GM12878 (cell line): ENCODE results near the gene CD38. TPM values are rescaled to one million over a fixed set of nuclear protein-coding genes. Genes with fewer than 3 reads are reported as not detected.

Source experiments
- BCL11A ChIP-seq: IDR thresholded peaks from 2 replicates; pipeline ENCODE4 v1.6.1; 2011; ENCODE audit warnings: low read depth, low read length
- BCL3 ChIP-seq: IDR thresholded peaks from 2 replicates; pipeline ENCODE4 v1.6.1; 2011; ENCODE audit warnings: borderline replicate concordance, low read depth, mild to moderate bottlenecking, moderate library complexity, low read length; ENCODE audit not compliant: insufficient read depth, poor library complexity, severe bottlenecking
- E2F4 ChIP-seq: IDR thresholded peaks from 2 replicates; pipeline ENCODE4 v1.6.1; 2012; ENCODE audit warnings: low read depth, low read length, improper control_type of control experiment
- IRF3 ChIP-seq: fragments of 450-650 bp; IDR thresholded peaks from 2 replicates; pipeline ENCODE4 v1.6.1; 2014; ENCODE audit warnings: mild to moderate bottlenecking
- IRF5 ChIP-seq: fragments of 450-650 bp; IDR thresholded peaks from 2 replicates; pipeline ENCODE4 v1.6.1; 2017; ENCODE audit warnings: borderline replicate concordance
- MEF2A ChIP-seq: IDR thresholded peaks from 2 replicates; pipeline ENCODE4 v1.6.1; 2011; ENCODE audit warnings: low read depth, mild to moderate bottlenecking, low read length, moderate library complexity; ENCODE audit not compliant: insufficient read depth
- PBX3 ChIP-seq: IDR thresholded peaks from 2 replicates; pipeline ENCODE4 v1.6.1; 2011; ENCODE audit warnings: mild to moderate bottlenecking, low read depth, low read length, moderate library complexity; ENCODE audit not compliant: insufficient replicate concordance
- RELA ChIP-seq: fragments of 450-650 bp; IDR thresholded peaks from 2 replicates; pipeline ENCODE4 v1.8.0; 2014; ENCODE audit warnings: borderline replicate concordance; ENCODE audit not compliant: partially characterized antibody
- SREBF1 ChIP-seq: IDR thresholded peaks from 2 replicates; pipeline ENCODE4 v1.6.1; 2012; ENCODE audit warnings: mild to moderate bottlenecking, low read length
- TCF12 ChIP-seq: IDR thresholded peaks from 2 replicates; pipeline ENCODE4 v1.6.1; 2011; ENCODE audit warnings: low read depth, mild to moderate bottlenecking, low read length
- USF1 ChIP-seq: IDR thresholded peaks from 2 replicates; pipeline ENCODE4 v1.6.1; 2011; ENCODE audit warnings: borderline replicate concordance, low read depth, mild to moderate bottlenecking, moderate library complexity, mixed read lengths, low read length; ENCODE audit not compliant: insufficient read depth; ENCODE audit errors: extremely low read length
- ZBTB33 ChIP-seq: fragments of 450-650 bp; IDR thresholded peaks from 2 replicates; pipeline ENCODE4 v1.6.1; 2017; ENCODE audit warnings: mild to moderate bottlenecking
- ZNF592 ChIP-seq: fragments of 450-650 bp; IDR thresholded peaks from 2 replicates; pipeline ENCODE4 v1.6.1; 2017; ENCODE audit warnings: mild to moderate bottlenecking, moderate library complexity
- ZSCAN29 ChIP-seq: fragments of 450-650 bp; IDR thresholded peaks from 2 replicates; pipeline ENCODE4 v1.6.1; 2017; ENCODE audit warnings: mild to moderate bottlenecking, moderate library complexity
- polyA plus RNA-seq, 11 experiments: library from polyadenylated mRNA; depleted of rRNA in 4 of 11; unstranded in 6 of 11; stranded (reverse) in 5 of 11; fragments of >200 nt; fragmentation: Nextera tagmentation in 4 of 11; fragmentation: Illumina TruSeq in 1 of 11; extraction: Ambion mirVana in 4 of 11; extraction: Trizol in 1 of 11; gene quantifications; 1 replicate in 1 of 11; 2 replicates in 10 of 11; pipeline versions ENCODE4 v1.2.1 to v1.2.3, GENCODE V29; 2011 to 2016; ENCODE audit warnings: inconsistent platforms in 2 of 11, missing spikeins in 2 of 11, low read depth in 1 of 11
- total RNA-seq, 4 experiments: library from RNA; depleted of rRNA in 3 of 4; stranded (reverse); fragments of >200 nt in 3 of 4; fragmentation: Illumina TruSeq in 1 of 4; extraction: Trizol in 1 of 4; gene quantifications; 2 replicates each; pipeline versions ENCODE4 v1.2.1 to v1.2.3, GENCODE V29; 2013 to 2021

The CD38 gene
- total and polyA plus RNA-seq, 10 of the 15 experiments (the other 5 are each of a cell fraction or from before 2014, with no cell fraction given) = 3.5 to 39.8 (median 12.7) TPM

GRCh38 chr4:15875663-15876460 lies 97.7 kb downstream of the CD38 start (continued):
- TF ChIP-seq IRF5 = no peak
- no peak for TF ChIP-seq MEF2A
- no peak for TF ChIP-seq BCL3
- no peak for TF ChIP-seq E2F4
- no peak for TF ChIP-seq ZBTB33
- TF ChIP-seq USF1 = no peak
- TF ChIP-seq IRF3 = no peak
- no peak for TF ChIP-seq ZNF592
- TF ChIP-seq ZSCAN29 = no peak
- TF ChIP-seq RELA = no peak
- no peak for TF ChIP-seq BCL11A
- TF ChIP-seq SREBF1 = no peak
- TF ChIP-seq TCF12 = no peak
- no peak for TF ChIP-seq PBX3
